ENCODE measurements around the gene TRIM4.
"Not testable (repeated sequence)": the region's sequence is repeated elsewhere in the genome, so short reads cannot be mapped to it uniquely, and the experiment has no call there.

TRIM4 gene

DNA sequence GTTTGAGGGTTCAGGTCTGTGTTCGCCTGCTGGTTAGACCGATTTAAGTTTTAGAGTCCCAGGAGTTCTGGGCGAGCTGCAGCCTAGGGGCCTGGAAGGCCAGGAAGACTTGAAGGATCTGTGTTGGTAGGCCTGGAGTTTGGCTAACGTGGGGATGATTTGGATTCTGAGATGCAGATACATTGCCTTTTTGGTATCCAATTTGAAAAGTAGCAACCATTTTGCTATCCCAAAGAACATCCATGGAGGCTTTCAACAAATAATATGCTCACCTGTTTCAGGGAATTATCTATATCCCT, 433 bp upstream of the TRIM4 start:
- no peak for DNase-seq

DNA sequence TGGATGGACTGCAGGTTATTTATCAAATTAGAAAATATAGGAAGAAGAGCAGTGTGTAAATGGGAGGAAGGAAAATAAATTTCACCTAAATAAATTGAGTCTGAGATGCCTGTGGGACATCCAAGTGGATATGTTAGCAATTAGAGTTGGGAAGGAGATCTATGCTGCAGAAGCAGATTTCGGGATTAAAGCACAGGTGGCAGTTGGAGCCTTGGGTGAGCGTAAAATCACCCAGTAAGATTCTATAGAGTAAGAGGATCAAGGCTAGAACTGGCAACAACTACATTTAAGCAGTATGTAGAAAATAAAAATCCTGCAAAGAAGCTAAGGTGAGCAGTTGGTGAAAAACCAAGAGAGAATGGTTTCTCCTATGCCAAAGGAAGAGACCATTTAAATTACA, 8.4 kb downstream of the TRIM4 start:
- DNase-seq: no peak

DNA sequence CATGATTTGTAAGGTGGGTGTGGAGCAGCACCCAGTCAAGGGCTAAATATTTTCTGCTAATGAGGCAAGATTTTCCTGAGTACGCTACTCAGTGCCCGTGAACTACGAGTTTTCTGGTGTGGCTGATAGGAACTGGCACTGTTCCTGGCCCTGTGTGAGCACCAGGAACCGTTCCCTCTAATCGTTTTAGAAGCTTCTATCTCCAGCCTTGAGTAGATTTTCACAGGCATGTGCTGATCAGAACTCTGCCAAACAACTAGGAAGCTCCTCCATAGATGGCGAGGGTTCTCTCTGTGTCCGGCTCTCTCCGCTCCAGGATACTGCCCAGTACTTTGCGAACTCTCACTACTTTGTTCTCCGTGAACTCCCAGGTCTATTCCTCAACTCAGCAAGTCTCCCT, 17.7 kb downstream of the TRIM4 start:
- no peak for DNase-seq

DNA sequence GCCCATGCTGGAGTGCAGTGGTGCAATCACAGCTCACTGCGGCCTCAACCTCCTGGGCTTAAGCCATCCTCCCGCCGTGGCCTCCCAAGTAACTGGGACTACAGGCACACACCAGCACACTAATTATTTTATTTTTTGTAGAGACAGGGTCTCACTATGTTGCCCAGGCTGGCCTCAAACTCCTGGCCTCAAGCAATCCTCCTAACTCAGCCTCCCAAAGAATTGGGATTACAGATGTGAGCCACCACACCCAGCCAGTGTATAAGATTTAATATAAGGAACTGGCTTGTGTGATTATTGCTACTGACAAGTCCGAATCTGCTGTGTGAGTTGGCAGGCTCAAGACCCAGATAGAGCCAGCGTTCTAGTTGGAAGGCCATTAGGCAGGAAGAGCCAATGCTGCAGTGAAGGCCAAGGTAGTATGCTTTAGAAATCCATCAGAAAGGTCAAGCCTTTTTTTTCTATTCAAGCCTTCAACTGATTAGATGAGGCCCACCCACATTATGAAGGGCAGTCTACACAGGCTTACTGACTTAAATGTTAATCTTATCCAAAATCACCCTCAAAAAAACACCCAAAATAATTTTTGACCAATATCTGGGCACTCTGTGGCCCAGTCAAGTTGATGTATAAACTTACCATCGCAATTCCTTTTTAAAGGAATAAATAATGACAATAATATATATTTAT, 19.4 kb downstream of the TRIM4 start:
- no peak for DNase-seq

DNA sequence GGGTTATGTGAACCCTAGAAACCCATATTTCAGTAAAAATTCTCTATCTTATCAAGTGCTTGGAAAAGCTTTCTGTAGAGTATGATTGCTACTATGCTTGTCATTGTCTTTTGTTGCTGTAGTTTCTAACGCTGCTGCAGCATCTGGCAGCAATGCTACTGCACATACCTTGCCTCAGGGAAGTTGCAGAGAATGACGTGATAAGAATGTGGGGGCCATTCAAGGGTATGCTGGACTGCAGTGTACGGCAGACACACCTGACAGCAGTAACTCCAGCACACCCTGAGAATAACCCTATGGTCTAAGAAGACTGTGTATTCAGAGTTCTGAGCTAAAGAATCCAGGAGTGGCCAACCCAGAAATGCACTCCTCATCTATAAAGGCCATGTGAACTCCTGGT, 20.5 kb downstream of the TRIM4 start:
- DNase-seq: no peak

DNA sequence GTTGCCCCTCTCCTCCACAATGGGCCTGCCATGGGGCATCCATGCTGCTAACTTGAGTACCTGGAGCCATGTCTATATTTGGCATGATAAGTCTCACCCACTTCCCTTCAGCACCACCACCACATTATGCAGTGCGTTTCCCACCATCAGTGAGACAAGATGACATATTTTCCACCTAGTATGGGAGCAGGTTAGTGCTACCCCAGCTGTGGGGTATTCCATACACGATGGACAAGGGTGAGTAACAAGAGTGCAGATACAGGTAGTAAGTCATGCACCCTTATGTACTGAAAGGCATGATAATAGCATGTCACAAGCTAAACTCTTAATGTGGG, 21.3 kb downstream of the TRIM4 start:
- no peak for DNase-seq

DNA sequence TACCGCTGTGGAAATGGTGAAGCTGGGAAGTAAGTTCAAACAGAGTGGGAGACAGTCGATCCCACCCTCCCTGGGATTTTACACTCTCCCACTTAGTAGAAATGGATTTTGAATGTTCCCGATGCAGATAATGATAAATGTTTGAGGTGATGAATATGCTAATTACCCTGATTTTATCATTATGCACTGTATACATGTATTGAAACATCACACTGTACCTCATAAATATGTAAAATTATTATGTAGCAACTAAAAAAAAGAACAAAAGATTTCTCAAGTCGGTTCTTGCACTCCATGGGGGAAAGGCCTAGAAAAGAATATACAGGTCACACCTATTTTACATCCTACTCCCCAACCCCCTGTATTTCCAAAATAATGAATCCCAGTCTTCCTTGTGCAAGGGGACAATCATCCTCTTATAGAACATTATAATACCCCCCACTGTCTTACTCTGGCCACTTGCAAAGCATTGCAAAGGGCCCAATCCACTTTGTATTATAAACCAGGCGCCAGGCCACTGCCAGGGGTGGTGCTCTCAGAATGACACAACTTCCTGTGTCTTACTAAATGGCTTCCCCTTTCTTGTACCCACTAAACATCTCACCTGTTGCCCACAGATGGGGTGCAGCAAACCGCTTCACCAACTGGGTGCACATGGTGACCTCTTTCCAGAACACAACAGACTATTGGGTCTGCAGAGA, 21.9 kb downstream of the TRIM4 start:
- DNase-seq: no peak

DNA sequence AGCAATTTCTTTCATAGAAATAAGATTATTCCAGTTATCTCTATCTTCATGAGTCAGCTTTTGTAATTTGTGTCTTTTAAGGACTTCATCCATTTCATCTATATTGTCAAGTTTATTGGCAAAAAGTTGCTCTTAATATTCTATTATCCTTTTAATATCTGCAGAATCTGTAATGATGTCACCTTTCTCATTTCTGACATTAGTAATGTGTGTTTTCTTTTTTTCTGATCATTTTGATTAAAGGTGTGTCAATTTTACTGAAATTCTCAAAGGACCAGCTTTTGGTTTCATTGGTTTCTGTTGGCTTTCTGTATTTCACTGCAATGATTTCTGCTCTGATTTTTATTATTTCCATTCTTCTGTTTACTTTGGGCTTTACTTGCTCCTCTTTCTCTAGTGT, 24.6 kb downstream of the TRIM4 start:
- DNase-seq: no peak

DNA sequence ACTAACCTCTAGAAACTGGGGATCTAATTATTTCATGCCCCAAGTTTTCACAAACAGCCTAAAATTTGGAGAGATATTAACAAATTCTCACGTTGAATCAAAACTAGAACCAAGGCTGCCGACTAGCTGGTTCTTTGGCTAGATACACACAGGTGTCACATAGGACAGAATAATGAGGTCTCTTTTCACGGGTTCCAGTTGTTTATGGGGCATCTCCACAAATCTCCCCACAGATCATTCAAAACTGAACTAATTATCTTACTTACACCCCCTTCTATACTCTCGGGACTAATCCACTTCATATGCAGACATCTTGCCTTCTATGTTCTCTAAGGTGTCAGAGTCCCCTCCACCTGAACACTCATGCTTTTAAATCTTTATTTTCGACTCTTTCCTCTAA, 26.1 kb downstream of the TRIM4 start:
- DNase-seq: no peak

DNA sequence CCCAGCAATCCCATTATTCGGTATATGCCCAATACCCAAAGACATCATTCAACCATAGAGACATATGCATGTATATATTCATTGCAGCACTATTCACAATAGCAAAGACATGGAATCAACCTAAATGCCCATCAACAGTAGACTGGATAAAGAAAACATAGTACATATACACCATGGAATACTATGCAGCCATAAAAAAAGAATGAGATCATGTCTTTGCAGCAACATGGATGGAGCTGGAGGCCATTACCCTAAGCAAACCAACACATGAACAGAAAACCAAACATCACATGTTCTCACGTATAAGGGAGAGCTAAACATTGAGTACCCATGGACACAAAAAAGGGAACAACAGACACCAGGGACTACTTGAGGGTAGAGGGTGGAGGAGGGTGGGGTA, 29.0 kb downstream of the TRIM4 start:
- not testable (repeated sequence) for DNase-seq

DNA sequence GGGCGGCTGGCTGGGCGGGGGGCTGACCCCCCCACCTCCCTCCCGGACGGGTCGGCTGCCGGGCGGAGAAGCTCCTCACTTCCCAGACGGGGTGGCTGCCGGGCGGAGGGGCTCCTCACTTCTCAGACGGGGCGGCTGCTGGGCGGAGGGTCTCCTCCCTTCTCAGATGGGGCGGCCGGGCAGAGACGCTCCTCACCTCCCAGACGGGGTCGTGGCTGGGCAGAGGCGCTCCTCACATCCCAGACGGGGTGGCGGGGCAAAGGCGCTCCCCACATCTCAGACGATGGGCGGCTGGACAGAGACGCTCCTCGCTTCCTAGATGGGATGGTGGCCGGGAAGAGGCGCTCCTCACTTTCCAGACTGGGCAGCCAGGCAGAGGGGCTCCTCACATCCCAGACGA, 31.0 kb downstream of the TRIM4 start:
- DNase-seq: not testable (repeated sequence)

DNA sequence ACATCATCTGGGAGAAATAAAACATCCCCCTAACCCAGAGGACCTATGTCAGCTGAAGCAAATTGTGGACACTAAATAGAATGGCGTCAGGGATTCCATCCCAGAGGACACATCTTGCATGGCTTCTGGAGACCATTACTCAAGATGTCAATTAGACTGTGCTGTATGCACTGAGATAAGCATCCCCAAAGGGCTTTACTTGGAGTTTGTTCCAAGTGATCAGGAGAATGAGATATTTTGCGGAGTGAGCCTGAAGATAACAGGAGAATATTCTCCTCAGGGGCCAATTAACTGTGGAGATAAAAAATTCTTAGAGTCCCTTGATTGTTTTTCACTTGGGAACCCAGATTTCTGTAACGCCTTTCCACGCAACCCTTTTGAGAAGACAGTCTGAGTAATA, 38.0 kb downstream of the TRIM4 start:
- no peak for DNase-seq

DNA sequence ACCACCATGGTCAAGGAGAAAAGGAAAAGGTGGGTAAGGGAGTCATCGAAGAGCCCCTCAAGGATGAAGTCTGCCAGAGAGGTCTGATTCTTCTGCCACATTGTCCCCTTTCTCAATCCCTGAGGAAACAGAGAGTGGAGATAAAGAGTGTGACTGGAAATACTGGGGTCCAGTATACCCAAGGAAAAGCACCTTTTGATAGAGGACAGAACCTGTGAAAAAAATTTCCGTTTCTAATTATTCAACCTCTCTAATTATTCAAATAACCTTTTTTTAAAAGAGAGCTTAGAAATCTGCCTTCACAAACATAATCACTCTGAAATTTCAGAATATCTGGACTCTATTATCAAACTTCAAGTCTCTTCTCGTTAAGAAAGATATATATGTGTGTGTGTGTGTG, 42.4 kb downstream of the TRIM4 start, which contains the start of gene OR2AE1:
Gene OR2AE1, minus strand, starts transcription at position 101 of the 400 bp plus-strand sequence. Its CDS starts 0 bp downstream, at position 101.
- no peak for DNase-seq

DNA sequence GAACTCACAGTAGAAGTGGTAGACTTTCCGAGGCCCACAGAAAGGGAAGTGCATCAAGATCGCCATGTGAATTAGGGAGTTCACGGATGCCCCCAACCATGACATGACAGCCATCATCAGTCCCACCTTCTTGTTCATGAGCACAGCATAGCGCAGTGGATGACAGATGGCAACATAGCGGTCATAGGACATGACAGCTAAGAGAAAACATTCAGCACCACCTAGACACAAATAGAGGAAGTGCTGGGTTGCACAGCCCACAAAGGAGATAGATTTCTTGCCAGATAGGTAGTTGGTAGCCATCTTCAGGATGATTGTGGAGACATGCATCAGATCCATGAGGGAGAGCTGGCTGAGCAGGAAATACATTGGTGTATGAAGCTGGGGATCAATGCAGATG, 42.8 kb downstream of the TRIM4 start:
- DNase-seq: no peak

DNA sequence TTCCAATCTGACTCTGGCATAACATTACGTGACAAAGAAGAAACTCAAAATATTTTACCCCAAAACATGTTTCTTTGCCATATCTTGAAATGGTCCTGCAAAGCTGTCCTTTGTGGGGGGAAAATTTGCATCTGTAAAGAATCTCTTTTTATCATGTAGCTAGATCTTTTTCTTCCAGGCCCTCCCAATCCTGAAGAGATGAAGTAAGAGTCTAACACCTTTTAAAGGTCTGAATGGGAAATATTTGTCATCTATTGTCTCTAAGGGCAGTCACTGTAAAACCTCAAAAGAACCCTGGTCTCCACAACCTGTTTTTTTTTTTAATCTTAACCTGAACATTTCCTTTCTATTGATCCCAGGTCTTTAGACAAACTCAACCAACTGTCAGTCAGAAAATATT, 51.1 kb downstream of the TRIM4 start:
- no peak for DNase-seq

DNA sequence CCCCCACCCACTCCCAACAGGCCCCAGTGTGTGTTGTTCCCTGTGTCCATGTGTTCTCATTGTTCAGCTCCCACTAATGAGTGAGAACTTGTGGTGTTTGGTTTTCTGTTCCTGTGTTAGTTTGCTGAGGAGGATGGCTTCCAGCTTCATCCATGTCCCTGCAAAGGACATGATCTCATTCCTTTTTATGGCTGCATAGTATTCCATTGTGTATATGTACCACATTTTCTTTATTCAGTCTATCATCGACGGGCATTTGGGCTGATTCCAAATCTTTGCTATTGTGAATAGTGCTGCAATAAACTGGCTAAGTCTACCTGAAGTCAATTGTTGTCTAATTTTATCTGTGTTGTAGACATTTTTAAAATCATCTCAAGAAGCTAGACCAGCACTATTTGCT, 51.9 kb downstream of the TRIM4 start:
- DNase-seq: not testable (repeated sequence)

DNA sequence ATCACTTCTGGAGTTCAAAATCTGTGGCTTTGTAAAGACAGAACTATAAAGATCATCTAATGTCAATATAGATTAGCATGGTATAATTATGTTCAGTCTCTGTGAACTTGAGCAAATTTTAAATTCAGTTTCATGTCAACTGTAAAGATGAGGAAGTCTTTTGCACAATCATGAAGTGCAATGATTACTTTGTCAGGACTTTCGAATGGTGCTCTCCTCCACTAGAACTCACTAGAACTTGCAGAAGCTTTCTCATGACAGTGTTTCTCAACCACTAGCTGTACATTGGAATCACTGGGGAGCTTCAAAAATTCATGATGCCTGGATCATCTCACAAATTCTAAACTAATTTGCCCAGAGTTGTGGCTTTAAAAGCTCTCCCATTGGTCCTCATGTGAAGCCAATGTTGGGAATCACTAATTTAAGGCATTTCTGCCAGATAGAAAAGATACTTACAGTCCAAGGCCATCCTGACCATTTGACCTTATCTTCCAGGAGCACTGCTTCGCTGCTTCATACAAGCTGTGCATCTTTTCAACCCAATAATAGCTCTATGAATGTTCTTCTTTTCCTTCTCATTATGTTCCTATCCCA, 55.4 kb downstream of the TRIM4 start:
- no peak for DNase-seq

DNA sequence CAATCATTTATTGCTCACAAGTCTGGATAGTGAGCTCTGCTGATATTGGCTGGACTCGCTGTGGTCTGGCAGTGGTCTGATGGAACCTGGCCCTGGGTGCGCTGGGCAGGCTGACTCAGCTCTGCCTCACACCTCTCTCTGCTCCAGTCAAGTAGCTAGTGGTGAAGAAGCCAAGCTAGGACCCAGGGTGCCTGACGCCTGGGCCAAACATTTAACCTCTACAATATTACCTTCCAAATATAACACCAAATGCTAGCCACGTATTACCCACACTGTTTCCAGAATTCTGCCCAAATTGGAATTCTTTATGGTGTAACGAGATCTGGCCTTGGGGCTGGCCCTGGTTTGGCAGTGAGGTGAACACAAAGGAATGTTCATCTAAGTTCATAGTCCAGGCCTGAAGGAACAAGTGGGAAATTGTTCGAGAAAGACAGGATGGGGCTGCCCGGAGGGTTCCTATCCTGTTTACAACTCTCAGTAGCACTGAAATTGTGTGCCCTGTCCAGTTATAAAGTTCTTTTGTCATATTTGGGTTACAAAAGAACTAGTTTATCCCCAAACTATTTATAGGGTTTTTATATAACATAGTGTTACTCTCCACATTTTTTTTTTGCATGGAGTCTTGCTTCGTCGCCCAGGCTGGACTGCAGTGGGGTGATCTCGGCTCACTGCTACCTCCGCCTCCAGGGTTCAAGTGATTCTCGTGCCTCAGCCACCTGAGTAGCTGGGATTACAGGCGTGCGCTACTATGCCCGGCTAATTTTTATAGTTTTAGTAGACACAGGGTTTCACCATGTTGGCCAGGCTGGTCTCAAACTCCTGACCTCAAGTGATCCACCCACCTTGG, 58.8 kb downstream of the TRIM4 start:
- no peak for DNase-seq

DNA sequence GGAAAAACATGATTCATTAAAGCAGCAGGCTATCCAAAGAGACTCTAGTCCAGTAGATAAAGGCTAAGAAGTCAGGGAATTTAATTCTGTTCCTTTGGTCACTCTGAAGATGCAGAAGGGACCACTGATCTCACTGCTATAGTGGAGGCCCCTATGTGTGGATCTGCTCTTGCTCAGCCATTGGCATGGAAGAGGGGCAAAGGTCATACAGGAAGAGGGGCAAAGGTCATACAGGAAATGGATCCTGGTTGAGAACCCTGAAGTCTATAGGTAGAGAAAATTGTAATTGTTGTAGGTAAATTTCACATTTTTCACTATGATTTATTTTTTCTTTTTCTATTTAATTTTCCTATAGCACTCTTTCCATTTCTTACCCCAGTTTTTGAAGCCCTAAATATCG, 64.1 kb downstream of the TRIM4 start:
- no peak for DNase-seq

DNA sequence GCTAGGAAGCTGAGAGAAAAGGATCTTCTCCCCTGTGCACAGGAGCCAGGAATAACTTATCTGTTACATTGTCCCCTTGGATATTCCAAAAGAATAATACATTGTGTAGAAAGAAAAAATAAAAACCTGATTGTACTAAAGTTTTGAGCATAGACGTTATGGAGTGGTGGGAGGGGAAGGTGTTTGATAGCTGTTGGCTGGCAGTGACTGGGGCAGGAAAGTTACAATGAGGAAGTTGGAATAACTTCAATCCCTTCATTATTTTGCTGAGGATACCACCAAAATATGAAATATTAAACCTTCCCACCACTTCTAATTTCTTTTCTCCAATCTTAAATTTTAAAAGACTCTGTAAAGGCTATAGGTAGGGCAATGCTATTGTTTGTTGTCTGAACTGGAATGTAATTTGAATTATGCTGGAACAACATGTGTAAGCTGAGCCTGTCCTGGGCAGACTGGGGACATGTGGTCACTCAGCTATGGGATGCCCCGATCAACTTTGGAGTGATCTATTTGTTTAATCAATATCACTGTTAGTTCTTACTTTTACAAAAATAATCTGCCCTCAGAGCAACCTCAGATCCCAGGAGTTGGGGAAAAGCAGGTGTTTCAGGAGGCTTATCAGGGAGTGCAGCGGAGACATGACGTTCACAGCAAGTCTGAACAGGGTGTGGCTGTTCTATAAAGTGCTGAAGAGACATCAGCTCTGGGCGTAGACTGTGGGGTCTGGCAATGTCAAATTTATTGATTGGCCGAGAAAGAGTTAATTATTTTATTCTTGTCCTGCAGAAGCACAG, 70.7 kb downstream of the TRIM4 start:
- DNase-seq: no peak

DNA sequence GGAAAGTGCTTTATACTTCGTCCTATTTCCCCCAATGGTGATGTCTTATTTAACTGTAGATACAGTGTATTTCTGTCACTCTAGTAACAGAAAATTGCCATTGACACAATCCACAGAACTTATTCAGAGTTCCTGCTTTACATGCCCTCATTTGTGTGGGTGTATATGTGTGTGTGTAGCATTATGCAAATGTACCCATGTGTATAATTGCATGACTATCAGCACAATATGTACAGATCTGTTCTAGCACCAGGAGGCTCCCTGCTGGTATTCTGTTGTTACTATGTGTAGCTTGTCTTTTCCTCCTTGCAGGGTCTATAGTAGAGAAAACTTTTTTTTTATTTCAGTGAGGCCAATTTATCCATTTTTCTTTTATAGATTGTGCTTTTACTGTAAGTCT, 75.0 kb downstream of the TRIM4 start:
- DNase-seq: no peak

DNA sequence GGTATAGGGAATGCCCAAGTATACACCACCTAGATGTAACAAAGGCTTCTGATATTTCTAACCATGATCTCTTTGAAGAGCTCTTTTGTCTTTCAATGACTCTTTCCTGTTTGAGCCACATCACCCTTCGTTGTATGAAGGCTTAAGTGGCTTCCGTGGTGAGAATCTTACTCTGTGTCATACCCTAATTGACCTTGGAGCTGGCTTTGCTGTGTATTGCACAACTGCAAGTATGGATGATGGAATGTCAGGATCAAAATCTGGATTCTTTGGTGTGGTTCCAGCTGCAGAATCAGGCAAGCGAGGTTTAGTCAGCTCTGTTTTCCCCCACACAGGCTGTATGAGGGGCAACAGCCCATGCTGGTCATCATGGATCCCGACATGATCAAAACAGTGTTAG, 75.5 kb downstream of the TRIM4 start:
- no peak for DNase-seq

DNA sequence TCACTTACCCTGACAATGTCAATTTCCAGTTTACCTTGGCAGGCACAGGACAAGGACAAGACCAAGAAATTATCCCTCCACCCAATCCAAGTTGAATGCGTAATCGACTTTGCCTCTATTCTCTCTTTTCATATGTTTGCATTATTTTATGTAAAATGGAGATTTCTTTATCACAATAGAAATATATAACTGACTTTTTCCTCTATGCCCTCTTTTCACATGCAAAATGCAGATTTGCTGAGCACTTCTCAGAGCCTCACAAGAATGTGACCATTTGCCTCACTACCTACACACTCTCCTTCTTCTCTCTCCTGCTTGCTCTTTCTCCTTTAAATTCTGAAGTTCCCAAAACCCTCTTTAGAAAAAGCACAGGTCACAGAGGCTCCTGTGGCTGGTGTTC, 76.4 kb downstream of the TRIM4 start:
- DNase-seq: no peak
